Measurements from ENCODE around the gene SLX9.

- TF ChIP-seq, protein P1, sequence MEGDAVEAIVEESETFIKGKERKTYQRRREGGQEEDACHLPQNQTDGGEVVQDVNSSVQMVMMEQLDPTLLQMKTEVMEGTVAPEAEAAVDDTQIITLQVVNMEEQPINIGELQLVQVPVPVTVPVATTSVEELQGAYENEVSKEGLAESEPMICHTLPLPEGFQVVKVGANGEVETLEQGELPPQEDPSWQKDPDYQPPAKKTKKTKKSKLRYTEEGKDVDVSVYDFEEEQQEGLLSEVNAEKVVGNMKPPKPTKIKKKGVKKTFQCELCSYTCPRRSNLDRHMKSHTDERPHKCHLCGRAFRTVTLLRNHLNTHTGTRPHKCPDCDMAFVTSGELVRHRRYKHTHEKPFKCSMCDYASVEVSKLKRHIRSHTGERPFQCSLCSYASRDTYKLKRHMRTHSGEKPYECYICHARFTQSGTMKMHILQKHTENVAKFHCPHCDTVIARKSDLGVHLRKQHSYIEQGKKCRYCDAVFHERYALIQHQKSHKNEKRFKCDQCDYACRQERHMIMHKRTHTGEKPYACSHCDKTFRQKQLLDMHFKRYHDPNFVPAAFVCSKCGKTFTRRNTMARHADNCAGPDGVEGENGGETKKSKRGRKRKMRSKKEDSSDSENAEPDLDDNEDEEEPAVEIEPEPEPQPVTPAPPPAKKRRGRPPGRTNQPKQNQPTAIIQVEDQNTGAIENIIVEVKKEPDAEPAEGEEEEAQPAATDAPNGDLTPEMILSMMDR (IDR thresholded peaks at IDR 0.05) = no peak
- no peak for TF ChIP-seq POLR2AphosphoS5 (IDR thresholded peaks at IDR 0.05)
Observed at GRCh38 chr21:44951186-44951915, 11.5 kb downstream of the SLX9 start.
